ENCODE results near the gene LMNA.
A peak's percentile ranks its signal among the peaks of the same experiment; 100 is the strongest.

The LMNA gene

GRCh38 chr1:156150333-156151011, 36.0 kb downstream of the LMNA start:
- Mint-ChIP-seq H3K27me3 (no peaks in the 10 kb centered on the region), H3K4me3 (peak overlapping the region; percentile 55 to 60), H3K27ac (peak overlapping the region in 1 of 2 donors; percentile 78), H3K9me3 (no peaks in the 10 kb centered on the region), H3K4me1 (peaks cover 100% of the 10 kb centered on the region)
- ATAC-seq: peak; percentile 14
- DNase-seq: no peak

- no peaks in the 10 kb centered on the region for H3K9me3 Mint-ChIP-seq
- DNase-seq: no peak
- H3K27me3 Mint-ChIP-seq: no peaks in the 10 kb centered on the region
- H3K4me1 Mint-ChIP-seq: peaks cover 100% of the 10 kb centered on the region
- no peak overlapping the region for H3K27ac Mint-ChIP-seq
- H3K4me3 Mint-ChIP-seq: no peak overlapping the region
- ATAC-seq: no peak
Measured at GRCh38 chr1:156151093-156151688, 36.7 kb downstream of the LMNA start.

GRCh38 chr1:156152628-156153027, 38.1 kb downstream of the LMNA start:
- Mint-ChIP-seq H3K9me3 (no peaks in the 10 kb centered on the region), H3K4me1 (peaks cover 98% of the 10 kb centered on the region), H3K4me3 (peak overlapping the region; percentile 93 to 95), H3K27ac (peak overlapping the region; percentile 77 to 91), H3K27me3 (peaks cover under 1% of the 10 kb centered on the region)
- ATAC-seq: no peak
- no peak for DNase-seq

- Mint-ChIP-seq H3K4me1 (peaks cover 98% of the 10 kb centered on the region), H3K27ac (peak within 1 kb of the TSS; percentile 92 to 93), H3K9me3 (no peaks in the 10 kb centered on the region), H3K27me3 (peaks cover 8% of the 10 kb centered on the region), H3K4me3 (peak within 1 kb of the TSS; percentile 93 to 95)
- DNase-seq (no peak), ATAC-seq (no peak)
Measured at GRCh38 chr1:156153362-156153761, 38.9 kb downstream of the LMNA start, which contains the start of gene SEMA4A. TSS of gene SEMA4A (plus strand) at chr1:156153585. CDS start at chr1:156154579, 994 bp downstream.

DNA sequence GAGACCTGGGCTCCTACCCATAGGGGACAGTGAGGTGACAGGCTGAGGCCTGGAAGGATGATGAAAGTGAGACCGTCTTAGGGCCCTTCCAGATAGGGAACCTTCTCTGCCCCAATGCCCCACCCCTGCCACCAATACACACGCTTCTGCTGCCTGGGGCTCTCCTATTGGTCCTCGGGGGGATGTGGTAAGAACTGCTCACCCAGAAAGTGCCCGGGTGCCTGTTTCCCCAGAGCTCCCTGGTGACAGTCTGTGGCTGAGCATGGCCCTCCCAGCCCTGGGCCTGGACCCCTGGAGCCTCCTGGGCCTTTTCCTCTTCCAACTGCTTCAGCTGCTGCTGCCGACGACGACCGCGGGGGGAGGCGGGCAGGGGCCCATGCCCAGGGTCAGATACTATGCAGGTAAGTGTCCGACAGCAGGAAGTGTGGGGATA, 39.8 kb downstream of the LMNA start:
- peak overlapping the region; percentile 92 to 93 for H3K27ac Mint-ChIP-seq
- DNase-seq (peak; percentile 54 to 84), ATAC-seq (peak; percentile 96)
- peak overlapping the region; percentile 93 to 95 for H3K4me3 Mint-ChIP-seq
- H3K9me3 Mint-ChIP-seq: no peaks in the 10 kb centered on the region
- H3K27me3 Mint-ChIP-seq: peaks cover 11% of the 10 kb centered on the region
- H3K4me1 Mint-ChIP-seq: peaks cover 98% of the 10 kb centered on the region

GRCh38 chr1:156155756-156156510, 41.4 kb downstream of the LMNA start:
- no peaks in the 10 kb centered on the region for H3K9me3 Mint-ChIP-seq
- H3K4me3 Mint-ChIP-seq: peak overlapping the region; percentile 93 to 95
- ATAC-seq (no peak), DNase-seq (no peak)
- peaks cover 98% of the 10 kb centered on the region for H3K4me1 Mint-ChIP-seq
- peaks cover 11% of the 10 kb centered on the region for H3K27me3 Mint-ChIP-seq
- peak overlapping the region; percentile 66 to 77 for H3K27ac Mint-ChIP-seq

DNA sequence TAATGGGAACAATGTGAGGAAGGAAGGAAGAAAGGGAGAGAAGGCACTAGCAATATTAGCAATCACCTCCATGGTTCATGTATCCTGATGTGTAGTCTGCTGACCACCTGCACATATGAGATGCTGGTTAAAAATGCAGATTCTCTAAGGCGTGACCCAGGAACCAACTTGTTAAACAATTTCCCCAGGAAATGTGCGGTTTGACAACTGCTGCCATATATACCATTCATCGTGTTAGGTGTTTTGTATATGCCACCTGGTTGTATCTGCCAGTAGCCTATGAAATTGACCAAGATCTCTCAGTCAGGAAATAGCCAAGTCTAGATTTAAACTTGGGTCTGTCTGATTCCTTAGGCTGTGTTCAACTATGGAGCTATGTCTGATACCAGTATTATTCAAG, 43.0 kb downstream of the LMNA start:
- Mint-ChIP-seq H3K27me3 (peaks cover 11% of the 10 kb centered on the region), H3K4me3 (no peak overlapping the region), H3K4me1 (peaks cover 96% of the 10 kb centered on the region), H3K9me3 (no peaks in the 10 kb centered on the region), H3K27ac (no peak overlapping the region)
- DNase-seq: no peak
- ATAC-seq: no peak

- H3K27me3 Mint-ChIP-seq: peaks cover 11% of the 10 kb centered on the region
- no peak overlapping the region for H3K27ac Mint-ChIP-seq
- DNase-seq (no peak), ATAC-seq (no peak)
- H3K4me3 Mint-ChIP-seq: peak overlapping the region in 1 of 2 donors; percentile 3
- peaks cover 91% of the 10 kb centered on the region for H3K4me1 Mint-ChIP-seq
- H3K9me3 Mint-ChIP-seq: no peaks in the 10 kb centered on the region
Measured at GRCh38 chr1:156157966-156158365, 43.5 kb downstream of the LMNA start.

DNA sequence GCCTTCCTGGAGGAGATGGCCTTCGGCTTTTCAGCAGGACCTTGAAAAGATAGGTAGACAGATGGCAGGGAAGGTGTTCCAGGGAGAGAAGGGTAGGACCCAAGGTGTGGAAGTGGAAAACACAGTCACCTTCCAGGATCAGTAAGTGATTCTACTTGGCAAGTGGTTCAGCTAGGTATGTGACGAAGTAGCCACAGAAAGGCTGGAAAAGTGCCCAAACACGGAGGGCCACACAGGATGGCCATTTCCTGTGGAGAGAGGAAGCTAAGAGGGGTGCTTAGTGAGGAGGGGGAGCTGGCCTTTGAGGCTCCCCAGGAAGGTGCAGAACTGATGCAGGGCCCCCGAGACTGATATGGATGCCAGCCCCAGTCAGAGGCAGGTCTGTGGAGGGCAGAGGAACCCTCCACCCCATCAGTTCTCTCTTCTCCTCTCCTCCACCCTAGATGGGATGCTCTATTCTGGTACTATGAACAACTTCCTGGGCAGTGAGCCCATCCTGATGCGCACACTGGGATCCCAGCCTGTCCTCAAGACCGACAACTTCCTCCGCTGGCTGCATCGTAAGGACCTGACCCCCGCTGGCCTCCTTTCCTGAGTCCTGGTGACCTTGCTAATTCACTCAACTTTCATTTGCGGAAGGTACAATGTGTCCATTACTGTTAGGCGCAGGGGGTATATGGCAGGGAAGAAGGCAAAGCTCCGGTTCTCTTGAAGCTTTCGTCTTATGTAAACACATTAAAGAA, 45.7 kb downstream of the LMNA start:
- H3K4me1 Mint-ChIP-seq: peaks cover 74% of the 10 kb centered on the region
- no peak for ATAC-seq
- peaks cover 3 to 4% of the 10 kb centered on the region in 2 donors for H3K9me3 Mint-ChIP-seq
- DNase-seq: no peak
- no peak overlapping the region for H3K27ac Mint-ChIP-seq
- peaks cover 11% of the 10 kb centered on the region for H3K27me3 Mint-ChIP-seq
- peak overlapping the region; percentile 72 to 79 for H3K4me3 Mint-ChIP-seq

DNA sequence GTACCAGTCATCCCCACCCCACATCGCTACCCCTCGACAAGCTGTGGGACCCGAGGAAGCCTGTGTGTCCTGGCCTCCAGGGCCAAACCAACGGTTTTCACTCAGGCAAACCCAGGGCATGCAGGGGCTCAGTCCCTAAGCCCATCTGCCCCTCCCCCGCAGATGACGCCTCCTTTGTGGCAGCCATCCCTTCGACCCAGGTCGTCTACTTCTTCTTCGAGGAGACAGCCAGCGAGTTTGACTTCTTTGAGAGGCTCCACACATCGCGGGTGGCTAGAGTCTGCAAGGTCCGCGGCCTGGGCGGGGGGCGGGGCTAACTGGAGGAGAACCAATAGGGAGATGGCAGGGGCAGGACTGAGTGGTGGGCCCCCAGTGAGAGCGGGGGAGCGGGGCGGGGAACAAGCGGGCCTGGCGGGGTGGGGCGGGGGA, 46.2 kb downstream of the LMNA start:
- Mint-ChIP-seq H3K27ac (no peak overlapping the region), H3K27me3 (peaks cover 11% of the 10 kb centered on the region), H3K4me1 (peaks cover 74% of the 10 kb centered on the region), H3K9me3 (peaks cover 6 to 8% of the 10 kb centered on the region in 2 donors), H3K4me3 (peak overlapping the region; percentile 72 to 79)
- DNase-seq (peak in 1 of 2 donors; percentile 40), ATAC-seq (peak; percentile 83)

DNA sequence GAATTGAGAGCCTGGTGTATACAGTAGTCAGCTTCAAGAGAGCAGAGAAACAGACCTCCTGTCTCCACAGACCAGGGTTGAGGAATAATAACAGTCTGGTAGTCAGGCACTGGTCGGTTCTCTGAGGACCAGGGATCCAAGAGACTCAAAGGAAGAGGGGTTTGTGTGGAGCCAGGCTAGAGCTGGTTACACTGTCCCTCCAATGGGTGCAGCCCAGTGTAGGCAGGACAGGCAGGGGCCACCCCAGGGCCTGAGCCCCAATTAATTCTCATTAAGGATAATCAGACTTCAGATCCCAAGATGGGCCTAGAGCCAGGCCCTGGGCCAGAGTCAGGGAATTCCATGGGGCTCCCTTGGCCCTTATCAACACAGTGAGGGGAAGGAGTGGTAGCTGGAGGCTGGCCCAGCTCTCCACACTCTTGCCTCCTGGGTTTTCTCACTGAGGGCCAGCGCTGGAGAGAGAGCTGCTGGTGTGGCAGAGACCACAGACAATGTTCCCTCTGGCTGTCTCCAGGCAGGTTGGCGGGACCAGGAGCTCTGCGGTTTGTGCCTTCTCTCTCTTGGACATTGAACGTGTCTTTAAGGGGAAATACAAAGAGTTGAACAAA, 48.0 kb downstream of the LMNA start:
- no peak overlapping the region for H3K4me3 Mint-ChIP-seq
- DNase-seq (no peak), ATAC-seq (no peak)
- peaks cover 6 to 8% of the 10 kb centered on the region in 2 donors for H3K9me3 Mint-ChIP-seq
- peaks cover 59% of the 10 kb centered on the region for H3K4me1 Mint-ChIP-seq
- no peak overlapping the region for H3K27ac Mint-ChIP-seq
- peaks cover 11% of the 10 kb centered on the region for H3K27me3 Mint-ChIP-seq

DNA sequence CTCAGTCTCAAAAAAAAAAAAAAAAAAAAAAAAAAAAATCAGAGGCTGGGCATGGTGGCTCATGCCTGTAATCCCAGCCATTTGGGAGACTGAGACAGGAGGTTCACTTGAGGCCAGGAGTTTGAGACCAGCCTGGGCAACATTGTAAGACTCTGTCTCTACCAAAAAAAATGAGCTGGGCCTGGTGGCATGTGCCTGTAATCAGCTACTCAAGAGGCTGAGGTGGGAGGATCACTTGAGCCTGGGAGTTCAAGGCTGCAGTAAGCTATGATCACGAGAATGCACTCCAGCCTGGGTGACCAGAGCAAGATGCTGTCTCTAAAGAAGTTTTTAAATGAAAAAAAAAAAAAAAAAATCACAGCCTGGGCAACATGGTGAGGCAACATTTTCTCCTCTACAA, 49.2 kb downstream of the LMNA start:
- no peak overlapping the region for H3K27ac Mint-ChIP-seq
- DNase-seq (no peak), ATAC-seq (no peak)
- peaks cover 48% of the 10 kb centered on the region for H3K4me1 Mint-ChIP-seq
- peaks cover 6 to 8% of the 10 kb centered on the region in 2 donors for H3K9me3 Mint-ChIP-seq
- no peaks in the 10 kb centered on the region for H3K27me3 Mint-ChIP-seq
- no peak overlapping the region for H3K4me3 Mint-ChIP-seq

DNA sequence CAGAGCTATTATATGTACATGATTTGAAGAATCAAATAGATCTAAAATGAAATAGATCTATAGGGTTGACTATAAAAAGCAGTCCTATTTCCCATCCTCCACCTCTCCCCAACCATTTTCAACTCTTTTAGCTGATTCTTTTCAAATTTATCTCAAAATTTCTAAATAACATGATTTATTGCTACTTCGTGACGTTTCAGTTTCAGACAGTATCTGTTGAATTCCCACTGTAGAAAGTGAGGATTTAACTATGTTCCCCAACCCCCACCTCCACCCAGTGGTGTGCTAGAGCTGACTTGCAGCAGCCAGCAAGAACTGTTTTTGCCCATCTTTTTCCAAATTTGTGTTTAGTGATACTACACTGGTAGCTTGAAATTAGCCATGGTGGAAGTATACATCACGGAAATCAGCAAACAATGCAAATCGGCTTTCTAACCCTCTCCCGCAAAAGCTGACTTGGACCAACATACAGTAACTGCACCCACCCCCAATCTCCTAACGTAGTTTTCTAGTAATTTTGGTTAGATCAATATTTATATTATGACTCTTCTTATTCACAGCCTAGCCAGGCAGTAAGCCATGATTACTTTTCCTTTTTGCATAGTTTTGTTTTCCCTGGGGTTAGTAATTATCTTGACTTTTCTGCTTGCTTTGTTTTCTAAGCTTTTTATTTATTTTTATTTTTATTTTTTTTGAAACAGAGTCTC, 49.8 kb downstream of the LMNA start:
- Mint-ChIP-seq H3K4me3 (no peak overlapping the region), H3K27ac (no peak overlapping the region), H3K4me1 (peaks cover 42% of the 10 kb centered on the region), H3K9me3 (peaks cover 6 to 8% of the 10 kb centered on the region in 2 donors), H3K27me3 (no peaks in the 10 kb centered on the region)
- ATAC-seq (no peak), DNase-seq (no peak)

DNA sequence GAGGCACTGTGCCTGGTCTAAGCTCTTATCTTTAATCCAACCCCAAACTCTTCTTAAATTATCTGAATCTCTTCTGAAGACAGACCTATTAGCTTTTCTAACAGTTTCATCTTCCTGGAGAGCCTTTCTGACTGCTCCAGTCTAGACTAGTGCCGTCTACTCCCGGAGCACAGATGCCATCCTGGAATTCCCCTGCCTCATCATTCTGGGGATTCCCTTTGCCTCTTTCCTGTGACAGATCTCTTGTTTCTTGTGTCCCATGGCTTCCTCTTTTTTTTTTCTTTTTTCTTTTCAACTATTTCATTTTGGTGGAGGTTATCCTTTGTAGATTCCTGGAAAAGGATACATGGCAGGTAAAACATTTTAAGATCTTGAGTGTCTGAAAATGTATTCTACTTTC, 50.6 kb downstream of the LMNA start:
- ATAC-seq (no peak), DNase-seq (no peak)
- H3K9me3 Mint-ChIP-seq: peaks cover 6 to 8% of the 10 kb centered on the region in 2 donors
- H3K27me3 Mint-ChIP-seq: no peaks in the 10 kb centered on the region
- H3K4me1 Mint-ChIP-seq: peaks cover 34% of the 10 kb centered on the region
- H3K4me3 Mint-ChIP-seq: no peak overlapping the region
- H3K27ac Mint-ChIP-seq: no peak overlapping the region

All from stimulated activated naive CD8-positive, alpha-beta T cell treated with anti-CD3 and anti-CD28 coated beads, Interleukin-15, amount 100 ng/mL, for 72 hours (primary cell).